ENCODE results near the gene REEP3.

DNA sequence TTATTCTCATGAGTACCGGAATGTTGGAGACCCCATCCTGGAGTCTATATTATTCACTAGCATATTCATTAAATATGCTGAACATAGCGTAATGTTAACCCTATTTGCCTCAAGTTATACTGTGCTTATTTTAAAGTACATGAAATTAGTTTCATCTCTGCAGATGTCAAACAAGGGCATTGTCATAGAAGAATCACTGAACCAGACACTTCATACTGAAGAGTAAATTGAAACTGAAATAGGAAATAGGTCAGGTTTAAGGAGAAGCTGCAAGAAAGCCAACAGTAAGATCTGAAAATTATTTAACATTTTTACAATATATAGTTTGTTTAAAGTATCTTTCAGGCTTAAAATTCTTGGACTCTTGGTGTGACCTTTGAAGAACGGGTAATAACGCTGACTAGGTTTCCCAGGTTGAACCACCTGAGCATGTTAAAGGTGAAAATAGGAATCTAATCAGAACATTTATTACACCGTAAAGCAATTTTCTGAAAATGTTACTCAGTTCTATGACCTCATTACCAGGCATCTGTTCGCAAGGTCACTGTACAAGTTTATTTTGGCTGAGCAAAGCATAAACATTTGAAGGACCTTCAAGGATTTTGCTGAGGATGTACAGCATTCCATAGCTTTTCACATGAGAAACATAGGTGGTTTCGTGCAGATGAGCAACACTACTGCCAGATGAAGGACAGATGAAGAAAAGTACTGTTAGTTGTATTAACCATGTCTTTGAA lies 82.7 kb downstream of the REEP3 start:
- no peak for TF ChIP-seq POLR2A (IDR thresholded peaks at IDR 0.05)
- TF ChIP-seq, protein P1, sequence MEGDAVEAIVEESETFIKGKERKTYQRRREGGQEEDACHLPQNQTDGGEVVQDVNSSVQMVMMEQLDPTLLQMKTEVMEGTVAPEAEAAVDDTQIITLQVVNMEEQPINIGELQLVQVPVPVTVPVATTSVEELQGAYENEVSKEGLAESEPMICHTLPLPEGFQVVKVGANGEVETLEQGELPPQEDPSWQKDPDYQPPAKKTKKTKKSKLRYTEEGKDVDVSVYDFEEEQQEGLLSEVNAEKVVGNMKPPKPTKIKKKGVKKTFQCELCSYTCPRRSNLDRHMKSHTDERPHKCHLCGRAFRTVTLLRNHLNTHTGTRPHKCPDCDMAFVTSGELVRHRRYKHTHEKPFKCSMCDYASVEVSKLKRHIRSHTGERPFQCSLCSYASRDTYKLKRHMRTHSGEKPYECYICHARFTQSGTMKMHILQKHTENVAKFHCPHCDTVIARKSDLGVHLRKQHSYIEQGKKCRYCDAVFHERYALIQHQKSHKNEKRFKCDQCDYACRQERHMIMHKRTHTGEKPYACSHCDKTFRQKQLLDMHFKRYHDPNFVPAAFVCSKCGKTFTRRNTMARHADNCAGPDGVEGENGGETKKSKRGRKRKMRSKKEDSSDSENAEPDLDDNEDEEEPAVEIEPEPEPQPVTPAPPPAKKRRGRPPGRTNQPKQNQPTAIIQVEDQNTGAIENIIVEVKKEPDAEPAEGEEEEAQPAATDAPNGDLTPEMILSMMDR (IDR thresholded peaks at IDR 0.05 in 4 of 5, conservative IDR thresholded peaks at IDR 0.05 in 1 of 5) = no peak
